ENCODE results near the gene FHL2. TPM values are rescaled to one million over a fixed set of nuclear protein-coding genes. Genes with fewer than 3 reads are reported as not detected.

FHL2 gene
- total RNA-seq, 1 donor from 2014 or later: 115 TPM

DNA sequence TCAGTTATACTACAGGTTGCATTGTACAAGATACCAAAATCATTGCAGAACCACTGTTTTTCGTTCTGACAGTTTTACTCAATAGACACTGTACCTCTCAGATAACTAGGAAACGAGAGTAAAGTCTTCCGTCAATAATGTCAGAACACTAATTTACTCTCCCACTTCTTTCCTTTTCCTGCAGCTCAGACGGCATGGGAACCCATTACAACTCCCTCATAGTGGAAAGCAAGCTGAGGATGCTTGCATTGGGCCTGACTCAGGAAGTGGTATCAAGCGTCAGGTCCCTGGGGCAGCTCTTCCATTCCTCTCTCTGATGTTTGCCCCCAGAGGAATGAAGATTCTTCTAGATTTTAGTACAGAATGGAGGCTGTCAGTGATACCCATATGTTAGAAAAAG, 23.9 kb upstream of the FHL2 start:
- DNase-seq (ENCODE audit: extremely low read depth, low read depth, low spot score): no peak

DNA sequence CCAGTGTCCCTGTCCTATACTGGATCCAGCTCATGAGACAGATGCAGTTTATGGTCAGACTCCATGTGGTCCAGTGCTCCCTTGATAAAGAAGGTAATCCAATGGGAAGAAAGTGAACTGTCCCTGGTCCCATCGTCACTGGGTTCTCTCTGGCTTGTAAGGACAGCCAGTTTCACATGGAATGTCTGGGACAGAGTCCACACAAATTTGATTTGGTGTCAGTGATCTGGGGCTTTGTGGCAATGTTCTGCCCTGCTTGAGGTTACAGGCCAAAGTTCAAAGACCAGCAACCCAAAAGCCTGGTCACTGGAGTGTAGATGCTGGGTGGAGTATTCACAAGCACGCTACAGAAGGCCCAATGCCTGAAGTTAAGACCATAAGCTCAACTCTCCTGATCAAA, 22.2 kb upstream of the FHL2 start:
- DNase-seq (ENCODE audit: extremely low read depth, low read depth, low spot score): no peak

DNA sequence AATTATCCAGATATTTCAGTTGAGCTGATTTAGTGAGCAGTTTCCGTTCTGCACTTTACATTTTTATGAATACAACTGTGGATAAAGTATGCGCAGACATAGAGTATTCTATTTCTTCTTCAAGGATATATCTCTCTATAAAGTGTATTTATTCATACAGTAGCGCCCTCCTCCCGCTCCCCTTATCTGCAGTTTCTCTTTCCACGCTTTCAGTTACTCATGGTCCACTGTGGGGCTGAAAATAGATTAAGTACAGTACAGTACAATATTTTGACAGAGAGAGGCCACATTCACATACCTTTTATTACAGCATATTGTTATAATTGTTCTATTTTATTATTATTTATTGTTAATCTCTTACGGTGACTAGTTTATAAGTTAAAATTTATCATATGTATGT, 19.7 kb upstream of the FHL2 start:
- DNase-seq (ENCODE audit: extremely low read depth, low read depth, low spot score): no peak

DNA sequence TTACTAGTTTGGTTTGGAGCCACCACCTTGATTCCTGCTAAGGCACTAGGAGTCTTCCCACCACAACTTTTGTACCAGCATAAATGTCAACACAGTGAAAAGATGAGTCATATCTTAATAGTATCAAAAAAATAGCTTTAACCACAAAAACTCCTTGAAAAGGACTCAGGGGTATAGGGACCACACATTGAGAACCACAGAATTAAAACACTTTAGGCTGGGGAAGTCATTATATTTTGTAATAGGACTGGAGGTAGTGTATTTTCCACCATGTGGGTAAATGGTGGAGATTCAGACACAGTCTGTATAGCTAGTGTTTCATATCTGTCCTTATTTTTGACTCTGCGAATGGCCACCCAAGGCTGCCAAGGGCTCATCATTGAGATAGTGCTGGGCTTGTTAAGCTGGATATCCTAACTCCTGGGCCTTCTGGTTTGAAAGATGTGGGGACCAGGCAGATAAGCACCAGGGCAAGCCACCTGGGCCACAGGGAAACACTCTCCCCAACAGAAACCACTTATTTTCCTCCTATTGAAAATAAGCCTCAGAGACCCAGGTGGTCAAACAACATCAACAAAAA, 19.1 kb upstream of the FHL2 start:
- DNase-seq (ENCODE audit: extremely low read depth, low read depth, low spot score): no peak

DNA sequence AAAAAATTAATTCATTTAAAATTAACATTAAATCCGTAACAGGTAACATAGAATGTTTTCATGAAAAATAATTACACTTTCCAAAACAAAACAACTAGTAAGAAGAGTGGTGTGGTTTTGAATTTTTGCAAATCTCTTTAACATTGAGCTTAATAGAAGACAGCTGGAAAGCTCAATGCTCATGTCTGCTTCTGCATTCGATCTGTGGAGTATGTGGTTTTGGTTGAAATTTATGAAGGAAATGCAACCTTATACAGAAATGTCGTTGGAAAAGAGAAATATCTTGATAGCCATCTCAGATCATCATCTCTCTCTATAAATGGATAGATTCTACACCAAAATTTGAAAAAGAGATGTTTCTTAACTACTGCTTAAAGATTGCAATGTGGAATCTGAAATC, 17.3 kb upstream of the FHL2 start:
- DNase-seq (ENCODE audit: extremely low read depth, low read depth, low spot score): no peak

DNA sequence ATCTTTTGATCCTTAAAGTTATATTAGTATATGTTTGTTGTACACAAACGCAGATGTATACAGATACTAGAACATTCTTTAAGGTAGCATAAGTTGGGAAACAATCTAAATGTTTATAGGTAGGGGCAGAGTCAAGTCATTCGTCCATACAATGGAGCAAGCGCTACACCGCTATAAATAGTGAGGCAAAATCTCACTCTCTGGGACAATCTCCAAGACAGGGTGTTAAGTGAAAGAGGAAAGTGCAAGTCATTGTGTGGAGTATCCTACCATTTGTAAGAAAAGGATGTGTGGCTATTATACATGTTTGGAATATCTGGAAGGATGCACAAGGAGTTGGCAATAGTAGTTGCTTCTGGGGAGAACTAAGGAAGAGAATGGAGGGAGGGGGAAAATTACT, 16.2 kb upstream of the FHL2 start:
- no peak for DNase-seq (ENCODE audit: extremely low read depth, low read depth, low spot score)

DNA sequence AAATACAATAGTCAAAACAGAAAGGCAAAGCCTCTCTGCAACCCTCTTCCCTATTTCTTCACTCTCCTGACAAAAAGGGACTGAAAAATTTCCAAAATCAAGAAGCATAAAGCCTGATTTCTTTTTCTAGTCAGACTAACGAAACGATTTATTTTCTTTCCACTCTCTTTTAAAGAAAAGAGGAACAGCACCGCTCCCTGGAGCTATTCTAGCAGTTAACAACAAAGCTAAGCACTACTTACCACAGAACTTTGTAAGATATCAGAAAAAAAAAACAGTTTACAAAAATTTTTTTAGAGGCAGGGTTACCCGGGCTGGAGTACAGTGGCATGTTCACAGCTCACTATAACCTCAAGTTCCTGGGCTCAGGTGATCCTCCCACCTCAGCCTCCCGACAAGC, 14.4 kb upstream of the FHL2 start:
- DNase-seq (ENCODE audit: extremely low read depth, low read depth, low spot score): no peak

DNA sequence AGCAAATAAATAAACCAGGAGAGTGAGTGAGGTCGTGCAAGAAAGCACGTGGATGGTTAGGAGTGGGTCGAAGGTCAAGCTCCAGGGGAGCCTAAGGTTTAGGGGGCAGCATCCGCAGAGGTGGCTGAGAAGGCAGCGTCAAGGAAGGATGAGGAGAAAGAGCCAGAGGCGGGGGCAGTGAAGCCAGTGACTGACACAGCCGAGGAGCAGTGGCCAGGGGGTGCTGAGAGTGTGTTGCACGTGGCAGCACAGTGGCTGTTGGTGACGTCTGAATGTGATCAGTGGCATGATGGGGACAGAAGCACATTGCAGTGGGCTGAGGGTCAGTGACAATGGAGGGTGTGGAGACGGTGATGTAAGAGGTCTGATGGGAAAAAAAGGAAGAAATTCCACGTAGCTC, 13.7 kb upstream of the FHL2 start:
- no peak for DNase-seq (ENCODE audit: extremely low read depth, low read depth, low spot score)

DNA sequence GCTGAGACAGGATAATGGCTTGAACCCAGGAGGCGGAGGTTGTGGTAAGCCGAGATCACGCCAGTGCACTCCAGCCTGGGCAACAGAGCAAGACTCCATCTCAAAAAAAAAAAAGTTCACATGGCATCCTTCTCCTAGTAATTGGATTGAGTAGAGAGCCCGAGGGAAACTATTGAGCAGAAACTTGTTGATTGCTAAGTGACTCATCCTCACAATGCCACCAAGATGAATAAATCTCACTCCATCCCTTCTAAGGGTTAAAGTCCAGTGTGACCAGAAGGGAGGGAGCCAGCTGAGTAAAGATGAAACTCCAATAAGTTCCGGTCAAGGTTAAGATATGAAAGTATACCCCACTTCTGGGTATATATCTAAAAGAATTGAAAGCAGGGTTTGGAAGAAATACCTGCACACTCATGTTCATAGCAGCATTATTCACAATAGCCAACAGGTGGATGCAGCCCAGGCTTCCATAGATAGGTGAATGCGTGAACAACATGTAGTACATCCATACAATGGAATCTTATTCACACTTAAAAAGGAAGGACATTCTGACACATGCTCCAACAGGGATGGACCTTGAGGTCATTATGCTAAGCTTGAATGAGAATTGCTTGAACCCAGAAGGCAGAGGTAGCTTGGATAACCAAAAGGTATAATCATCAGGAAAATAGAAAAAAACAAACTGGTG, 13.0 kb upstream of the FHL2 start:
- DNase-seq (ENCODE audit: extremely low read depth, low read depth, low spot score): no peak

DNA sequence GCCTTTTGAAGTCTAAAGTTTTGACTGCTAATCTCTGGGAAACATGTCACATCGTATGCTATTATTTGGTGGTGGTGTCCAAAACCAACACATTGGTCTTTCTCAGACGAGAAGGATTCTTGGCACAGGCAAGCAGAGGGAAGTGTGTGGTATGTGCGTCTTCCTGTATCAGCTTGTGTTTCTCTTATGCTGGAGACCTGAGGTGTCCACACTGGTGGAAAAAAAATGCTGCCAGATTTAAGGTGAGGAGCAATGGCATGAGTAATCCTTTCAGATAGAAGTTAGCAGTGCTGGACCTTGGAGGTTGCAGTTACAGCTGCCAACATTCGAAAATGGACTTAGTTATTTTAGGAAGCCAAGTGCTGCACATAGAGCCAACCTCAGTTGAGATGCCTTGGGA, 11.7 kb upstream of the FHL2 start:
- no peak for DNase-seq (ENCODE audit: extremely low read depth, low read depth, low spot score)

DNA sequence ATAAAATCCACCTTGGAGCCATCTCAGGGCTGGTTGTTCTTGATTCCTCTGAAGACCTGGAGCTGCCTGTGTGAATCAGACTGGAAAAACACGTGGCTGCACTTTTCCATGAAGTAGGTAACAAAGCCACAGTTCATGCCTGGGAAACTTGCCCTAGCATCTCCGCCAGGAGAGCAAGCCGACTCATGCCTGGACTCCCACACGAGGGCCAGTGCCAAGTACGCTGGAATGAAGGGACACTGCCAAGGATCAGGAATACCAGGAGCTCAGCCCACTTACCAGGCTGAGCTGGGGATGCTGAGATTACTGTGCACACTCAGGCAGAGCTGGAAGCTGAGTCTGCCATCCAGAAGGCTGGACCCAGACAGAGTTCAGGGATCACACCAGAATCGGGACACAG, 10.9 kb upstream of the FHL2 start:
- no peak for DNase-seq (ENCODE audit: extremely low read depth, low read depth, low spot score)

DNA sequence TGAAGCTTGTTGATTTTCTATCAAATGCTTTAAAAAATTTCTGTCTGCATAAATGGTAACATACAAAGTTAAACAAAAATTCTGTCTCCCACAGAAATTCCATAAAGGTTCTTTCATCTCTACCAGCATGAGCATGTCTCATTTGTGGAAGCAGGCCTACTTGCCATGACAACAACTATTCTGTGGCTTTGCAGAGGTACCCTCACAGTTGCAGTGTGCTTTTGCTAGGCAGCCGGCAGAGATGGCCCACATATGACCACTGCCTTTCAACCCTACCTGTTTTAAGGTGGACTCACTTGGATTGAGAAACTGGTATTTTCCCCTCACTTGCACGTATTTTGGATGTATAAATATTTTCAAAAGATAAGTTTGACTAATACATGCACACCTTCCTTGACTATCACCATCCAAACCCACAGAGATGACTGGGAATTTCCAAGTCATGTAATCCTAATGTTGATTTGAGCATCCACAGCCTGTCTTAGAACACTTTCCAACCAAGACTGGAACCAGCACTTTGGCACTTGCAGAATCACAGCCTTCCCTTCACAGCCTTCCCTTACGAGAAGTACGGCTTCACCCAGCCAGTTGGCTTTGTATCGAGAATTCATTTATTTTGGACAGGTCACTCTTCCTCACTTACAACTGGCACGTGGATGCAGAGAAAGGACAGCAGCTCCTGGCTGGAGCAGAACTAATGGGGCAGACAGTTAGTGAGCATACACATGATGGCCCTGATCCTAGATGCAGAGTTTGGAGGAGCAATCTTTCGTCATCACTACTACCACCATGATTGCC, 9.3 kb upstream of the FHL2 start:
- no peak for DNase-seq (ENCODE audit: extremely low read depth, low read depth, low spot score)

DNA sequence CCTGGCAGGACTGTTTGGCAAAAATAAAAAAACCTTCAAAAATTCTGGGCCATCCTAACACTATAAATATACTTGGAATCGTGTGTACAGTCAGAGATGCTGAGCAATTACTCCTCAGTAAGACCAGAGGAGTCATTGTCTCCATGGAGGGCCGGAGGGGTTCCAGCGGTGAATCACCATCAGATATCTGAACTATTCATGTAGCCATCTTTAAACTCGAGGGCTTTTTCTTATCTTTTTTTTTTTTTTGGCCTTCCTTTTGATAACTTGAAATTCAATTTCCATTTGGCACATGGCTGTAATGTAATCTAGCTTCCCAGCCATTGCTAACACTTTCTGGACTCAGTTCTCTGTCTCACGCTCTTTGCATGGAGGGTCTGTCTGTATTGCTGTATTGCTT, 7.4 kb upstream of the FHL2 start:
- DNase-seq (ENCODE audit: extremely low read depth, low read depth, low spot score): no peak

DNA sequence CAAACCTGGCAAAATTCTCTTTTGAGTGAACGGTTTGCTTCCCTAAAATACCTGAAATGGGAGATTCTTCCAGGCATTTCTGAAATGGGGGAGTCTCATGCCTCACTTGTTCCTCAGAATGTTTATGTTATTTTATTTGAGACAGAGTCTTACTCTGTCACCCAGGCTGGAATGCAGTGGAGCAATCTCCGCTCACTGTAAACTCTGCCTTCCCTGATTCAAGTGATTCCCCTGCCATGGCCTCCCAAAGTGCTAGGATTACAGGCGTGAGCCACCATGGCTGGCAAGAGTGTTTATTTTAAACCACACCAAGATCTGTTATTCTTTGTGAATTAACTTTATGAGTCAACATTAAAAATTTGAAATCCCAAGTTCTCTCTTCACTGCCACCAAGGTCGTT, 6.4 kb upstream of the FHL2 start:
- no peak for DNase-seq (ENCODE audit: extremely low read depth, low read depth, low spot score)

DNA sequence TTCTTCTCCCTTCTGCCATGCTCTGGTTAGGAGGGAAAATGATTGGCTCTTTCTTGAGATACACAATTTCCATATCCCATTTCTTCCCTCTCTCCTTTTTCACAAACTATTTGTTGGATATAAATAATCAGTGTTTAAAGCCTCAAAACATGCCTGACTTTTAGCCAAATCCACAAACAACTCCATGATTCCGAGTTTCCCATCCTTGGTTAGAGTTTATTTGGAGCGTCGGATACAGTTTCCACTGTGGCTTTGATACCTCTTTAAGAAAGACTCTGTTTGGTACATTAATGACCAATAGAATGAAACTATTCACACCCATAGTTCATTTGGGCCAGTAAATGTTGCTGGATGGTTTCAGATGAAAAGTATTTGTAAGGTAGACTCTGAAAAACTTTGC, 5.9 kb upstream of the FHL2 start:
- no peak for DNase-seq (ENCODE audit: extremely low read depth, low read depth, low spot score)

DNA sequence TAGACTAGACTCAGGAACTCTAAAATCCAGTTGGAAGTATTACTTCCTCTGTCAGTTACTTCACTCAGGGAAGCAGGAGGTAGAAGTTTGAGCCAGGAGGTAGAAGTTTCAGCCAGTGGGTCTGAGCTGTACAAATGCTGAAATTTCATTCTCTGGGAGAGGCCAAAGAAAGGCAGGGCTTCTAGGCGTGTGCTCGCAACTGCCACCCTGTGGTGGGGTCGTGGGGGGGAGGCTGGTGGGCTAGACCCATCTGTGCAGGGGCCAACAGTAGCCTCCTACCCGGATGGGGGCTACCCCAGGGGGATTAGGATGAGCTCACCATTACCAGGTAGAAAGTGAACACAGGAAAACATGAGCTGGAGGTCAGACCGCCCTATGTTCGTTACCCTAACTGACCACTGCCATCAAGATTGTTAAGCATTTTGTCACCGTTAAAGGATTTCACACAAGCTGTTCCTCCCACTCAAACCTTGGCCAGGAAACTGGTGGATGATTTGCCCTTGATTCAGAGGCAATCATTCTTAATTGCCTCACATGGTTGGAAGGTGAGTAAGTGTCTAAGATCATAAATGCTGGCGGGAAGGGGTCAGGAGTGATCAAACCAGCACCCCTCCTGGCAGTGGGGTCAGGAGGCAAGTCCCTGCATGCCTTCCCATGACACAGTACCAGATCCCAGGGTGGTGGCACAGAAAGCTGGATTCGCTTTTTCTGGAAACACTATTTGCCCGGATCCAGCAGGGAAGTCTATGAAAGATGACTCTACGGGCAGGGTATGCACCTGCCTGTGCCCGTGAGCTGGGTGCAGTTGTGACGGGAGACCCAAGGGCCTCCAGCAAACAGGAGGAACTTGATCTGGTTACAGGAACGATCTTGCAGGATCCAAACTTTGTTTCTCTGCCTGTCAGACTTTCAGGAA, 5.2 kb upstream of the FHL2 start:
- no peak for DNase-seq (ENCODE audit: extremely low read depth, low read depth, low spot score)

DNA sequence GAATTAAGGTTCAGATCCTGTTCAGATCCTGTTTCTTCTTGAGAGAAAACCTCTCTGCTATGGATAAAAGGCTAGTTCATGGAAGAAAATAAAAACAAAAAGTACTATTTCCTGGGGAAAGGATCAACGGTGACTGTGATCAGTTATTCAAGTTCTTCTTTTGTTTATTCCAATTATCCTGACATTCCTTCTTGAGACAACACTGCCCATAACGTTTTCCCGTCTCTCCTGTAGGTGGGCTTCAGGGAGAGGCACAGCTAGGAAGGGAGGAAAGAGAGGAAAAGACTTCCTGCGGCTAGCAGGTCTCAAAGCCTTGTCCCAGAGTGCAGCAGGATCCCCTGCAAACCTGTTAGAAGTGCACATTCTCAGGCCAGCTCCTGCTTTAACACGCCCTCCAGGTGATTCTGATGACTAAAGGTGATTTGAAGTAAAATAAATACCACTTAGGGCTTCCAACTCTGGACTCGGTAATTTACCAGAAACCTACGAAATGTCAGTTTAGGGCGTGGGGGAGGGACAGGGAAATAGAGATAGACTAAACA, 4.5 kb upstream of the FHL2 start:
- DNase-seq (ENCODE audit: extremely low read depth, low read depth, low spot score): no peak

DNA sequence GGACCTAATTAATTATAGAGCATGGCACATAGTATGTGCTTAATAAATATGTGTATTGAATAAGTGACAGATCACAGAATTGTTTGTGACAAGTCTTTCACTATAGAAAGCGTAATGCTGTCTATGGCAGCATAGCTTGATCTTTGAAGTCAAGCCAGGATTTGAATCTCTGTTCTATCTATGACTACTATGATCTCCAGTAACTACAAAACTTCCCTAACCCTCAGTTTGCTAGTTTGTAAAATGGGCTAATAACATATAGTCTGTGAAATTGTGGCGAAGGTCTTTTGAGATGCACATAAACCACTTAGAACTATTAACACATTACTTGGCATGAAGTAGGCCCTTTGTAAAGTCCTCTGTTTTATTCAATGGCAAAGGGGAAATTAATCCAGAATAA, 4.0 kb upstream of the FHL2 start:
- no peak for DNase-seq (ENCODE audit: extremely low read depth, low read depth, low spot score)

DNA sequence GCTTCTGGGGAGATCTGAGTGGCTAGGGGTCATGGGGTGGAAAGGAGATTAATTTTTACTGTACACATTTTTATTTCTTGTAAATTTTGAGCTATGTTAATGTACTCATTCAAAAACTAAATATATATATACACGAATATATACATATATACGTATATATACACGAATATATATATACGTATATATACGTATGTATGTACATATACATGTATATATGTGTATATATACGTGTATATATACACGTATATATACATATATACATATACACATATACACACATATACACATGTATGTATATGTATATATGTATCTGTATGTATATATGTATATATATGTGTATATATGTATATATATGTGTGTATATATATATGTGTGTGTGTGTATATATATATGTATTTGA, 3.0 kb upstream of the FHL2 start:
- DNase-seq (ENCODE audit: extremely low read depth, low read depth, low spot score): no peak

DNA sequence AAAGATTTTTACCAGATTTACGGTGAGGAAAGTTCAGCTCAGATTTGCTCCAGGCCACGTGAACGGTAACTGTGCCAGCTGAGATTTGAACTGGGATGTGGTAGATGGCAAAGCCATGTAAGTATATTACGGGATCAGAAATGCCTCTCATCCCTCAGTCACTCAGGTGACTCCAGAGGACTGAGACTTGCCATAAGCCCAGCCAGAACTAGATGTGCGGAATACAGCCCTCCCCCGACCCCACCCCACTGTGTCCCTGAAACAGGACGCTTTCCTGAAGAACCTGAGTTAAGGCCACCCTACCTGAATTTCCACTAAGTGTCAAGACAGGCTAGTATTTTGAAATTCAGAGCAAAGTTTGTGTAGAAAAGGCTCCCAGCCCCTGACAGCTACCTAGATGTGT, 1.3 kb upstream of the FHL2 start:
- no peak for DNase-seq (ENCODE audit: extremely low read depth, low read depth, low spot score)
